GM18907 (cell line): ENCODE results near the gene THRA.

ENCODE experiments used
- ATAC-seq: cut with Tn5 transposase; IDR thresholded peaks from one replicate; pipeline ENCODE4 v1.9.1; 2021; ENCODE audit warnings: mild to moderate bottlenecking, moderate library complexity; ENCODE audit not compliant: unreplicated experiment

The THRA gene

GRCh38 chr17:40064971-40065768, 2.4 kb downstream of the THRA start:
- no peak for ATAC-seq

GRCh38 chr17:40065769-40066510, 3.2 kb downstream of the THRA start:
- ATAC-seq, result no peak

GRCh38 chr17:40067710-40068109, 4.9 kb downstream of the THRA start:
- ATAC-seq, result no peak

- ATAC-seq, result no peak
These were observed 5.4 kb downstream of the THRA start for GRCh38 chr17:40068129-40068581.

GRCh38 chr17:40068584-40068916, 5.8 kb downstream of the THRA start:
- no peak for ATAC-seq

GRCh38 chr17:40068917-40069750, 6.4 kb downstream of the THRA start:
- ATAC-seq, result no peak

- no peak for ATAC-seq
These were observed 7.3 kb downstream of the THRA start for GRCh38 chr17:40069751-40070708.

- ATAC-seq, result no peak
These were observed 8.0 kb downstream of the THRA start for GRCh38 chr17:40070709-40071312.

- no peak for ATAC-seq
These were observed 8.7 kb downstream of the THRA start for GRCh38 chr17:40071313-40072039.

- ATAC-seq, result no peak
These were observed 9.4 kb downstream of the THRA start for GRCh38 chr17:40072040-40072734.

- no peak for ATAC-seq
These were observed 10.1 kb downstream of the THRA start for GRCh38 chr17:40072735-40073346.

GRCh38 chr17:40073454-40074174, 10.8 kb downstream of the THRA start:
- ATAC-seq, result no peak

- ATAC-seq, result no peak
These were observed 11.4 kb downstream of the THRA start for GRCh38 chr17:40074175-40074512.

- no peak for ATAC-seq
These were observed 12.1 kb downstream of the THRA start for GRCh38 chr17:40074871-40075200.

GRCh38 chr17:40075201-40075941, 12.6 kb downstream of the THRA start:
- no peak for ATAC-seq

- ATAC-seq, result no peak
These were observed 13.3 kb downstream of the THRA start for GRCh38 chr17:40075942-40076498.

- ATAC-seq, result no peak
These were observed 13.8 kb downstream of the THRA start for GRCh38 chr17:40076591-40076990.
